Neural progenitor cell (in vitro differentiated cells): ENCODE data around the gene OVOL2.
"Not testable (repeated sequence)": the region's sequence is repeated elsewhere in the genome, so short reads cannot be mapped to it uniquely, and the experiment has no call there.

Source experiments
- EZH2 ChIP-seq: fragments of 200-600 bp; sonication (generic); IDR thresholded peaks from 2 replicates; pipeline ENCODE4 v1.6.1; 2017; ENCODE audit warnings: antibody characterized with exemption, mild to moderate bottlenecking, moderate library complexity
- EZH2phosphoT487 ChIP-seq: fragments of 200-600 bp; sonication (generic); IDR thresholded peaks from 2 replicates; pipeline ENCODE4 v1.6.1; 2017; ENCODE audit warnings: antibody characterized with exemption
- TF ChIP-seq, protein P1 (sequence below): fragments of 200-600 bp; sonication (generic); IDR thresholded peaks from 2 replicates; pipeline ENCODE4 v1.5.1; 2017; ENCODE audit warnings: antibody characterized with exemption, mild to moderate bottlenecking

DNA sequence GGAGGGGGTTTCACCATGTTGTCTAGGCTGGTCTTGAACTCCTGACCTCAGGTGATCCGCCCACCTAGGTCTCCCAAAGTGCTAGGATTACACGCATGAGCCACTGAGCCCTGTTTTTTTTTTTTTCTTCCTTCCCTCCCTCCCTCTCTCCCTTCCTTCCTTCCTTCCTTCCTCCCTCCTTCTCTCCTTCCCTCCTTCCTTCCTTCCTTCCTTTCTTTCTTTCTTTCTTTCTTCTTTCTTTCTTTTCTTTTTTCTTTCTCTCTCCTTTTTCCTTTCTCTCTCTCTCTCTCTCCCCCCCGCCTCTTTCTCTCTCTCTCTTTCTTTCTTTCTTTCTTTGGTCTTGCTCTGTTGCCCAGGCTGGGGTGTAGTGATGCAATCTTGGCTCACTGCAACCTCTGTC lies 30.6 kb upstream of the OVOL2 start:
- TF ChIP-seq, protein P1, sequence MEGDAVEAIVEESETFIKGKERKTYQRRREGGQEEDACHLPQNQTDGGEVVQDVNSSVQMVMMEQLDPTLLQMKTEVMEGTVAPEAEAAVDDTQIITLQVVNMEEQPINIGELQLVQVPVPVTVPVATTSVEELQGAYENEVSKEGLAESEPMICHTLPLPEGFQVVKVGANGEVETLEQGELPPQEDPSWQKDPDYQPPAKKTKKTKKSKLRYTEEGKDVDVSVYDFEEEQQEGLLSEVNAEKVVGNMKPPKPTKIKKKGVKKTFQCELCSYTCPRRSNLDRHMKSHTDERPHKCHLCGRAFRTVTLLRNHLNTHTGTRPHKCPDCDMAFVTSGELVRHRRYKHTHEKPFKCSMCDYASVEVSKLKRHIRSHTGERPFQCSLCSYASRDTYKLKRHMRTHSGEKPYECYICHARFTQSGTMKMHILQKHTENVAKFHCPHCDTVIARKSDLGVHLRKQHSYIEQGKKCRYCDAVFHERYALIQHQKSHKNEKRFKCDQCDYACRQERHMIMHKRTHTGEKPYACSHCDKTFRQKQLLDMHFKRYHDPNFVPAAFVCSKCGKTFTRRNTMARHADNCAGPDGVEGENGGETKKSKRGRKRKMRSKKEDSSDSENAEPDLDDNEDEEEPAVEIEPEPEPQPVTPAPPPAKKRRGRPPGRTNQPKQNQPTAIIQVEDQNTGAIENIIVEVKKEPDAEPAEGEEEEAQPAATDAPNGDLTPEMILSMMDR = not testable (repeated sequence)
- TF ChIP-seq EZH2, EZH2phosphoT487: not testable (repeated sequence)
